ENCODE results near the gene TSHZ1.

DNA sequence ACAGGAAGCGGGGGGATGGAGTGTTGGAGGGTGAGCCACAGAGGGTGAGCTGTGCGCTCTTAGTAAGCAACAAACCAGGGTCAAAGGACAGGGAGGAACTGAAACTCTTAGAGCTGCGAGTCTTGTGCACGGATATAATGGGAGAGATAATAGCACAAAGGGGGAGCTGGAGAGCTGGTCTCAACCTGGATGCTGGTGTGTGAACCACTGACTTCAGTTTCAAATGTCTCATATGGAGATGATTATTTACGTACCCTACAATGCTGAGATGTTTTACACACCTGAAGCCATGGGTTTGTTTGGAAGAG is 37.5 kb upstream of the TSHZ1 start:
- TF ChIP-seq EZH2 (IDR thresholded peaks at IDR 0.05; ENCODE audit: insufficient read depth, poor library complexity, severe bottlenecking) (no peak), EZH2phosphoT487 (IDR thresholded peaks at IDR 0.05; ENCODE audit: insufficient read depth, low read depth) (no peak)
